ENCODE results near the gene RBMS2. TPM values are rescaled to one million over a fixed set of nuclear protein-coding genes. Genes with fewer than 3 reads are reported as not detected.
"Not testable (repeated sequence)": the region's sequence is repeated elsewhere in the genome, so short reads cannot be mapped to it uniquely, and the experiment has no call there.

RBMS2 gene
- total RNA-seq, 1 donor from 2014 or later = 111 TPM

DNA sequence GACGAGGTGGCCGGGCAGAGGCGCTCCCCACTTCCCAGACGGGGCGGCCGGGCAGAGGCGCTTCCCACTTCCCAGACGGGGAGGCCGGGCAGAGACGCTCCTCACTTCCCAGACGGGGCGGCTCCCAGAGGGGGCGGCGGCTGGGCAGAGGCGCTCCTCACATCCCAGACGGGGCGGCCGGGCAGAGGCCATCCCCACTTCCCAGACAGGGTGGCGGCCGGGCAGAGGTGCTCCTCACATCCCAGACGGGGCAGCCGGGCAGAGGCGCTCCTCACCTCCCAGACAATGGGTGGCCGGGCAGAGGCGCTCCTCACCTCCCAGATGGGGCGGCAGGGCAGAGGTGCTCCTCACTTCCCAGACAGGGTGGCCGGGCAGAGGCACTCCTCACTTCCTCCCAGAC, 27.1 kb upstream of the RBMS2 start:
- FAIRE-seq = not testable (repeated sequence)
- H3K27me3 ChIP-seq (ENCODE audit: insufficient read depth, low read length) = peaks cover 18% of the 10 kb centered on the region

DNA sequence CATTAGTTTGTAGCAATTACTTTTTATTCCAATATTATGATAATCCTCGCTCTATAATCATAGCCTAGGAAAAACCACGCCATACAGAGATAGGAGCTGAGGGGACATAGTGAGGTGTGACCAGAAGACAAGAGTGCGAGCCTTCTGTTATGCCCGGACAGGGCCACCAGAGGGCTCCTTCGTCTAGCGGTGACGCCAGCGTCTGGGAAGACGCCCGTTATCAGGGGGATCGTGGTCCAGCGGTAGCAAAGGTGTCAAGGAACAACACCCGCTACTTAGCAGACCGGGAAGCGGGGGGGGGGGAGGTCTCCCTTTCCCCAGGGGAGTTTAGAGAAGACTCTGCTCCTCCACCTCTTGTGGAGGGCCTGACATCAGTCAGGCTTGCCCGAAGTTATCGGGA, 24.9 kb upstream of the RBMS2 start:
- not testable (repeated sequence) for H4K20me1 ChIP-seq (ENCODE audit: insufficient read depth, low read length); H3K4me1 Mint-ChIP-seq (ENCODE audit: low read depth, unreplicated experiment); H3K36me3 Mint-ChIP-seq (ENCODE audit: low read depth, unreplicated experiment); H3K27ac ChIP-seq (ENCODE audit: low read depth, low read length); H2AFZ ChIP-seq (ENCODE audit: low read depth, low read length); H3K36me3 ChIP-seq (ENCODE audit: insufficient read depth, low read length); DNase-seq (ENCODE audit: low read depth); H3K27ac Mint-ChIP-seq (ENCODE audit: unreplicated experiment); H3K4me2 ChIP-seq (ENCODE audit: low read length); H3K9me3 Mint-ChIP-seq (ENCODE audit: unreplicated experiment); H3K27me3 ChIP-seq (ENCODE audit: insufficient read depth, low read length); FAIRE-seq; H3K4me1 ChIP-seq (ENCODE audit: insufficient read depth, low read length); H3K9ac ChIP-seq (ENCODE audit: low read length); H3K79me2 ChIP-seq (ENCODE audit: insufficient read depth, low read length); H3K9me3 ChIP-seq (ENCODE audit: insufficient read depth, low read depth, low read length); H3K4me3 Mint-ChIP-seq (ENCODE audit: unreplicated experiment); H3K4me3 ChIP-seq (ENCODE audit: insufficient read depth, low read depth, low read length)
- H3K27me3 Mint-ChIP-seq (ENCODE audit: low read depth, unreplicated experiment) = peaks cover 21% of the 10 kb centered on the region
- TF ChIP-seq, protein P1, sequence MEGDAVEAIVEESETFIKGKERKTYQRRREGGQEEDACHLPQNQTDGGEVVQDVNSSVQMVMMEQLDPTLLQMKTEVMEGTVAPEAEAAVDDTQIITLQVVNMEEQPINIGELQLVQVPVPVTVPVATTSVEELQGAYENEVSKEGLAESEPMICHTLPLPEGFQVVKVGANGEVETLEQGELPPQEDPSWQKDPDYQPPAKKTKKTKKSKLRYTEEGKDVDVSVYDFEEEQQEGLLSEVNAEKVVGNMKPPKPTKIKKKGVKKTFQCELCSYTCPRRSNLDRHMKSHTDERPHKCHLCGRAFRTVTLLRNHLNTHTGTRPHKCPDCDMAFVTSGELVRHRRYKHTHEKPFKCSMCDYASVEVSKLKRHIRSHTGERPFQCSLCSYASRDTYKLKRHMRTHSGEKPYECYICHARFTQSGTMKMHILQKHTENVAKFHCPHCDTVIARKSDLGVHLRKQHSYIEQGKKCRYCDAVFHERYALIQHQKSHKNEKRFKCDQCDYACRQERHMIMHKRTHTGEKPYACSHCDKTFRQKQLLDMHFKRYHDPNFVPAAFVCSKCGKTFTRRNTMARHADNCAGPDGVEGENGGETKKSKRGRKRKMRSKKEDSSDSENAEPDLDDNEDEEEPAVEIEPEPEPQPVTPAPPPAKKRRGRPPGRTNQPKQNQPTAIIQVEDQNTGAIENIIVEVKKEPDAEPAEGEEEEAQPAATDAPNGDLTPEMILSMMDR (IDR thresholded peaks at IDR 0.05; ENCODE audit: insufficient read depth, low read depth, low read length) = peak; percentile 13

More for the DNA sequence above, 27.1 kb upstream of the RBMS2 start:
- not testable (repeated sequence) for H2AFZ ChIP-seq (ENCODE audit: low read depth, low read length); H3K4me1 Mint-ChIP-seq (ENCODE audit: low read depth, unreplicated experiment); H3K36me3 ChIP-seq (ENCODE audit: insufficient read depth, low read length); H3K36me3 Mint-ChIP-seq (ENCODE audit: low read depth, unreplicated experiment); H3K4me2 ChIP-seq (ENCODE audit: low read length); H3K9me3 ChIP-seq (ENCODE audit: insufficient read depth, low read depth, low read length); H3K79me2 ChIP-seq (ENCODE audit: insufficient read depth, low read length); H3K9ac ChIP-seq (ENCODE audit: low read length); DNase-seq (ENCODE audit: low read depth); H3K4me1 ChIP-seq (ENCODE audit: insufficient read depth, low read length); H3K27ac ChIP-seq (ENCODE audit: low read depth, low read length); H3K4me3 Mint-ChIP-seq (ENCODE audit: unreplicated experiment); H3K4me3 ChIP-seq (ENCODE audit: insufficient read depth, low read depth, low read length); H3K27ac Mint-ChIP-seq (ENCODE audit: unreplicated experiment); H3K9me3 Mint-ChIP-seq (ENCODE audit: unreplicated experiment); H4K20me1 ChIP-seq (ENCODE audit: insufficient read depth, low read length)
- H3K27me3 Mint-ChIP-seq (ENCODE audit: low read depth, unreplicated experiment) = peaks cover 33% of the 10 kb centered on the region

DNA sequence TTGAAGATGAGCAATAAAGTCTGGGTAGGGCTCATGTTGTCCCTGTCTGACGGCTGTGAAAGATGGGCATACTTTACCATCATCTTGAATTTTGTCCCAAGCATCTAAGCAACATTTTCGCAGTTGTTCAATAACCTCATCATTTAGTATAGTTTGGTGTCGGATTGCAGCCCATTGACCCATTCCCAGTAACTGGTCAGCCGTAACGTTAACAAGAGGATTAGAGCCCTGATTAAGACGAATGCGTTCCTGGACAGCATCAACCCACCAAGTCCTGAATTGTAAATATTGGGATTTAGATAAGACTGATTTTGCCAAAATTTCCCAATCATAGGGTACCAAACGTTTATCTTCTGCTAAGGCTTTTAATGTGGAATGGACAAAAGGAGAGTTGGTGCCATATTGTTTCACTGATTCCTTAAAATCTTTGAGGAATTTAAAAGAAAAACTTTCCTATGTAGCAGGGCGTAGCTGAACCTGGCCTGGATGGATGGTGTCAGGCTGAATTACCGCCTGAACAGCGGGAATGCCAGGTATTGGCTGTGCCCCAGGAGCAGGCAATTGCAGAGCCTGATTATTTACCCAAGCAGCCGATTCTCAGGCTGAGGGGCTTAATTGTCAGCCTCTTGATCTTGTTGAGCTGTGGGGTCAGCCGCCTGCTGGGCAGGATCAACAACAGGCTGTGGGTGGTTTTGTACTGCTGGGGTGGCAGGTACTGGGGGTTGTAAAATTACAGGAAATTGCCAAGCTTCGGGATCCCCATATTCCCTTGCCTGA, 23.3 kb upstream of the RBMS2 start:
- not testable (repeated sequence) for H2AFZ ChIP-seq (ENCODE audit: low read depth, low read length); H3K9ac ChIP-seq (ENCODE audit: low read length); H3K36me3 Mint-ChIP-seq (ENCODE audit: low read depth, unreplicated experiment); H3K4me3 ChIP-seq (ENCODE audit: insufficient read depth, low read depth, low read length); FAIRE-seq; H3K79me2 ChIP-seq (ENCODE audit: insufficient read depth, low read length); H3K9me3 ChIP-seq (ENCODE audit: insufficient read depth, low read depth, low read length); H3K27me3 ChIP-seq (ENCODE audit: insufficient read depth, low read length); DNase-seq (ENCODE audit: low read depth); H4K20me1 ChIP-seq (ENCODE audit: insufficient read depth, low read length); H3K27ac Mint-ChIP-seq (ENCODE audit: unreplicated experiment); H3K4me2 ChIP-seq (ENCODE audit: low read length); H3K4me1 ChIP-seq (ENCODE audit: insufficient read depth, low read length); H3K4me1 Mint-ChIP-seq (ENCODE audit: low read depth, unreplicated experiment); H3K4me3 Mint-ChIP-seq (ENCODE audit: unreplicated experiment); H3K27ac ChIP-seq (ENCODE audit: low read depth, low read length); H3K9me3 Mint-ChIP-seq (ENCODE audit: unreplicated experiment); H3K36me3 ChIP-seq (ENCODE audit: insufficient read depth, low read length)
- peaks cover 19% of the 10 kb centered on the region for H3K27me3 Mint-ChIP-seq (ENCODE audit: low read depth, unreplicated experiment)

DNA sequence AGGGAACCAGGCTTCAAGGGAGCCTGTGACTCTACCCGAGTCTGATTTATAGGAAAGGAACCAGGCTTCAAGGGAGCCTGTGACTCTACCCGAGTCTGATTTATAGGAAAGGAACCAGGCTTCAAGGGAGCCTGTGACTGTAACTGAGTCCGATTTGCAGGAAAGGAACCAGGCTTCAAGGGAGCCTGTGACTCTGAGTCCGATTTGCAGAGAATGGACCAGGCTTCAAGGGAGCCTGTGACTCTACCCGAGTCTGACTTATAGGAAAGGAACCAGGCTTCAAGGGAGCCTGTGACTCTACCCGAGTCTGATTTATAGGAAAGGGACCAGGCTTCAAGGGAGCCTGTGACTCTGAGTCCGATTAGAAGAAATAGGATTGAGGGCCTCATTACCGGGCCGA, 22.2 kb upstream of the RBMS2 start:
- not testable (repeated sequence) for FAIRE-seq; H3K4me3 Mint-ChIP-seq (ENCODE audit: unreplicated experiment); H2AFZ ChIP-seq (ENCODE audit: low read depth, low read length); H3K79me2 ChIP-seq (ENCODE audit: insufficient read depth, low read length); H3K9ac ChIP-seq (ENCODE audit: low read length); H3K4me1 Mint-ChIP-seq (ENCODE audit: low read depth, unreplicated experiment); H3K27ac ChIP-seq (ENCODE audit: low read depth, low read length); H3K9me3 Mint-ChIP-seq (ENCODE audit: unreplicated experiment); H3K27me3 ChIP-seq (ENCODE audit: insufficient read depth, low read length); DNase-seq (ENCODE audit: low read depth); H3K9me3 ChIP-seq (ENCODE audit: insufficient read depth, low read depth, low read length); H3K36me3 Mint-ChIP-seq (ENCODE audit: low read depth, unreplicated experiment); H3K4me1 ChIP-seq (ENCODE audit: insufficient read depth, low read length); H3K4me2 ChIP-seq (ENCODE audit: low read length); H3K36me3 ChIP-seq (ENCODE audit: insufficient read depth, low read length); H3K4me3 ChIP-seq (ENCODE audit: insufficient read depth, low read depth, low read length); H3K27ac Mint-ChIP-seq (ENCODE audit: unreplicated experiment); H4K20me1 ChIP-seq (ENCODE audit: insufficient read depth, low read length)
- H3K27me3 Mint-ChIP-seq (ENCODE audit: low read depth, unreplicated experiment) = peaks cover 19% of the 10 kb centered on the region

DNA sequence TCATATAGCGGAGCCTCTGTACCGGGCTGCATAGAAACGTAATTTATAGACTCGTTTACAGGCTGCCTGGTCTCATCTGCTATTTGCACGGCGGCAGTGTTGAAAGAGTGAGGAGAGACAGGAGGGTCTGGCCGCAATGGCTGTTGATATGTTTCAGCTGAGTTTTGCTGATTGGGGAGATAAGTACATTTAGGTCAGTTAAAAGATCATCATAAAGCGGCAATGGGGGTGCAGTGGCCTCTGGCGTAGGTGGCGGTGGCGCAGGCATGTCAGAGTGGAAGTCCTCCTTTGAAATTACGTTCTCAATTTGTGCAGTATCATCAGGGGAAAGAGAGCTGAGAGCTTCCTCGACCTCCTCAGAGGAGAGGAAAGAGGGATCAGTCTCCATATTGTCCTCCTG, 21.7 kb upstream of the RBMS2 start:
- not testable (repeated sequence) for H3K9ac ChIP-seq (ENCODE audit: low read length); H3K4me1 Mint-ChIP-seq (ENCODE audit: low read depth, unreplicated experiment); H3K27me3 ChIP-seq (ENCODE audit: insufficient read depth, low read length); H3K79me2 ChIP-seq (ENCODE audit: insufficient read depth, low read length); H2AFZ ChIP-seq (ENCODE audit: low read depth, low read length); H3K36me3 ChIP-seq (ENCODE audit: insufficient read depth, low read length); H3K9me3 ChIP-seq (ENCODE audit: insufficient read depth, low read depth, low read length); H3K27ac ChIP-seq (ENCODE audit: low read depth, low read length); H3K36me3 Mint-ChIP-seq (ENCODE audit: low read depth, unreplicated experiment); H3K4me2 ChIP-seq (ENCODE audit: low read length); DNase-seq (ENCODE audit: low read depth); H3K4me1 ChIP-seq (ENCODE audit: insufficient read depth, low read length); H3K4me3 ChIP-seq (ENCODE audit: insufficient read depth, low read depth, low read length); H3K27ac Mint-ChIP-seq (ENCODE audit: unreplicated experiment); H3K4me3 Mint-ChIP-seq (ENCODE audit: unreplicated experiment); H3K9me3 Mint-ChIP-seq (ENCODE audit: unreplicated experiment); H4K20me1 ChIP-seq (ENCODE audit: insufficient read depth, low read length); FAIRE-seq
- peaks cover 19% of the 10 kb centered on the region for H3K27me3 Mint-ChIP-seq (ENCODE audit: low read depth, unreplicated experiment)

Data from astrocyte (in vitro differentiated cells and primary cell).